HG03432 (cell line): ENCODE data around the gene CTU1.

ENCODE experiments used
- ATAC-seq: cut with Tn5 transposase; IDR thresholded peaks from one replicate; pipeline ENCODE4 v1.9.1; 2021; ENCODE audit warnings: mild to moderate bottlenecking, moderate library complexity; ENCODE audit not compliant: unreplicated experiment

CTU1 gene

DNA sequence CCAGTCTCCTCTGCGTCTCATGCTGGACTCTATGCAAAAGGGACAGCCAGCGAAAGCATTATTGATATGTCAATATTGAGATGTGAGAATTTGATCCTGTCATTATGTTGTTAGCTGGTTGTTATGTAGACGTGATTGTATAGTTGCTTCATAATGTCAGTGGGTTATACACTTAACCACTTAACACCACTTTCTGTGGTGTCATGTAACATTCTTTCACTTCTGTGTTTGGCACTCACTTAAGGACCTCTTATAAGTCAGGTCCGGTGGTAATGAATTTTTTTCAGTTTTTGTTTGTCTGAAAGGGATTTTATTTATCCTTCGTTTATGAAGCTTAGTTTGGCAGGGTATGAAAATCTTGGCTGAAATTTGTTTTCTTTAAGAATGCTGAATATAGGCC is 26.8 kb upstream of the CTU1 start:
- no peak for ATAC-seq

DNA sequence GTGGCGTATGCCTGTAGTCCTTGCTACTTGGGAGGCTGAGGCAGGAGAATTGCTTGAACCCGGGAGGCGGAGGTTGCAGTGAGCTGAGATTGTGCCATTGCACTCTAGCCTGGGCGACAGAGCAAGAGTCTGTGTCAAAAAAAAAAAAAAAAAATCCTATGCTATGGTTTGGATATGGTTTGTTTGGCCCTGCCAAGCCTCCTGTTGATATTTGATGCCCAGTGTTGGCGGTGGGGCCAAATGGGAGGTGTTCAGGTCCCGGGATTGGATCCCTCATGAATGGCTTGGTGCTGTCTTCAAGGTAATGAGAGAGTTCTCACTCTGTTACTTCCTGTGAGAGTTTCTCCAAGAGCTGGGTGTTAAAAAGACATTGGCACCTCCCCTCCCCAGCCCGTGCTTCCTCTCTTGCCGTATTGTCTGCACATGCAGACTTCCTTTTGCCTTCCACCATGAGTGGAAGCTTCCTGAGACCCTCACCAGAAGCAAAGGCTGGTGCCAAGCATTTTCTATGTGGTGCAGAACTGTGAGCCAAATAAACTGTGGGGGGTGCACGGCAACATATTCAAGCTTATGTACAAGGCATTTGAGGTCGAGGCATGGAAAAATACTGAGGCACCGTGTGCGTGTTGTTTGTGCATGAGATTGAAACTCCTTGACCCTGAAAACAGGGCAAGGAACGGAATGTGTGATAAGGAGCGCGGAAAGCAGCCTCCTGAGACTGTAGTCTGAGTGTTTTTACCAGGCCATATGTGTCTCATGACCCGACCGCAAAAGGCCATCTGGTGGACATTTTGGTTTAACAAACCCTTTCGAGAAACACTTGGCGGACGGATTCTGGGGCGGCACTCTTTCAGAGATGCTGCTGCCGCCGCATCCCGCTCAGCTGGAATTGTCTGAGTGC is 23.8 kb upstream of the CTU1 start:
- ATAC-seq, result no peak

DNA sequence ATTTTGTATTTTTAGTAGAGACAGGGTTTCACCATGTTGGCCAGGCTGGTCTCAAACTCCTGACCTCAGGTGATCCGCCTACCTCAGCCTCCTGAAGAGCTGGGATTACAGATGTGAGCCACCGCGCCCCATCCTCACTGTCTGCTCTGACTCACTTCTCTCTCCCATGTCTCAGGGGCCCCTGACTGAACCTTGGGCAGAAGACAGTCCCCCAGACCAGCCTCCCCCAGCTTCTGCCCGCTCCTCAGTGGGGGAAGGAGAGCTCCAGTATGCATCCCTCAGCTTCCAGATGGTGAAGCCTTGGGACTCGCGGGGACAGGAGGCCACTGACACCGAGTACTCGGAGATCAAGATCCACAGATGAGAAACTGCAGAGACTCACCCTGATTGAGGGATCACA is 21.5 kb upstream of the CTU1 start:
- no peak for ATAC-seq

DNA sequence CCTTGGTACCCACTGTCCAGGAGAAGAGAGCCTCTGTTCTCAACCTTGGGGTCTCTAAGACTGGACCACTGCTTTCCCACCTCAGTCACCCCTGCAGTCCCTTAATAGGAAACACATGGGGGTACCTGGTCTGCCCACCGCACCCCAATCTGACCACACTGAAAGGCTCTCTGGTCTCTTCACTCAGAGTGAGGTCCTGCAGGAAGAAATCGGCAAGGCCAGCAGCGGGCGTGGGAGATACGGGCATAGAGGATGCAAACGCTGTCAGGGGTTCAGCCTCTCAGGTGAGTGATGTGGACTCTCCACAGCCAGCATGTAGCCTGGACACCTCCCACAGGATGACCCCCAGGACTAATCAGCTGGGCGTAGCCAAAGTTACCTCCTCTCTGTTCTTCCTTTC is 20.0 kb upstream of the CTU1 start:
- no peak for ATAC-seq

DNA sequence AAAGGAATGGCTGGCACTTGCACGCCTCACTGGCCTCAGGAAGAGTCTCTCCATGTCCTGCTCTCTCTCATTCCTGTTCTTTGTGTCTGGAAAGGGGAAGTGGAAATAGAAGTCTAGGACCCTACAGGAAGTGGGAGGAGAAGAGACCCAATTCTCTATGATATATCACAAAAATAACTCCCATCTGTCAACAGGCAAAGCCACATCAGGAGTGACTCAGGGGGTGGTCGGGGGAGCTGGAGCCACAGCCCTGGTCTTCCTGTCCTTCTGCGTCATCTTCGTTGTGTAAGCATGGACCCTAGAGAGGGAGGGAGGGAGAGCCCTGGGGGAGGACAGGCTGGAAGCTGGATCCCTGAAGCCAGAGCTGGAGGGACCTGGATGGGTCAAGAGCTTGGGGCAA is 19.5 kb upstream of the CTU1 start:
- ATAC-seq, result no peak

DNA sequence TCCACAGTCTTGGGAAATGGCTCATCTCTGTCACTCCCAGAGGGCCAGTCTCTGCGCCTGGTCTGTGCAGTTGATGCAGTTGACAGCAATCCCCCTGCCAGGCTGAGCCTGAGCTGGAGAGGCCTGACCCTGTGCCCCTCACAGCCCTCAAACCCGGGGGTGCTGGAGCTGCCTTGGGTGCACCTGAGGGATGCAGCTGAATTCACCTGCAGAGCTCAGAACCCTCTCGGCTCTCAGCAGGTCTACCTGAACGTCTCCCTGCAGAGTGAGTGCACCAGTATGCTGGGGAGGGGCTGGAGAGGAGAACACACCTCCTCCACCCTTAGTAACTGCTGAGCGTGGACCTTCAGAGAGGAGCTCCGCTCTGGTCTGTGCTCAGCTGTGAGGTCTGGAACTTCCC is 18.8 kb upstream of the CTU1 start:
- no peak for ATAC-seq

DNA sequence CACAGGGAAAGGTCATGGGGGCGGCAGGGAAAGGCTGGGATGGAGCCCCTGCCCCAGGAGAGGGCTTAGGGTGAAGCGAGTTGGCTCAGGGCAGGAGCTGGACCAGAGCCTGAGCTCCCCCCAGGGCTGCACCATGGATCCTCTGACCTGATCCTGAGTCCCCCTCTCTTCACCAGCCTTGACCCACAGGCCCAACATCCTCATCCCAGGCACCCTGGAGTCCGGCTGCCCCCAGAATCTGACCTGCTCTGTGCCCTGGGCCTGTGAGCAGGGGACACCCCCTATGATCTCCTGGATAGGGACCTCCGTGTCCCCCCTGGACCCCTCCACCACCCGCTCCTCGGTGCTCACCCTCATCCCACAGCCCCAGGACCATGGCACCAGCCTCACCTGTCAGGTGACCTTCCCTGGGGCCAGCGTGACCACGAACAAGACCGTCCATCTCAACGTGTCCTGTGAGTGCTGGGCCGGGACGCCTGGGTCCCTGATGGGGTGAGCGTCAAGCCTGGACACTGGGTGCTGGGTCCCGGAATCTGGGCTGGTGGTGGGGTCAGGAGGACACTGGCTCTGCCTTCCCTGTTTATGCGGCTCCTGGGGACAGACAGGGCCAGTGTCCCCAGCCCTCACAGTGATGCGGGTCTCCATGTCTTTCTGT is 17.3 kb upstream of the CTU1 start:
- no peak for ATAC-seq

DNA sequence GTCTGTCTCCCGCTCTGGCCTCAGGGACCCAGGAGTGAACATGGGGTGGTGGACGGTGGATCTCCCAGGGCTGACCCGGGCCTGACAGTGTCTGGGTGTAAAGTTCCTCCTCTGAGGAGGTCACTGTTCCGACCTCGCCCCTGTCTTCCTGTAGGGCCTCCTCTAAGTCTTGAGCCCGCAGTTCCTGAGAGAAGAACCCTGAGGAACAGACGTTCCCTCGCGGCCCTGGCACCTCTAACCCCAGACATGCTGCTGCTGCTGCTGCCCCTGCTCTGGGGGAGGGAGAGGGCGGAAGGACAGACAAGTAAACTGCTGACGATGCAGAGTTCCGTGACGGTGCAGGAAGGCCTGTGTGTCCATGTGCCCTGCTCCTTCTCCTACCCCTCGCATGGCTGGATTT is 16.5 kb upstream of the CTU1 start, which contains the start of gene SIGLEC9:
SIGLEC9 (plus strand) TSS at position 178 of the 400 bp plus-strand sequence; CDS start at position 247, 69 bp downstream.
- no peak for ATAC-seq

DNA sequence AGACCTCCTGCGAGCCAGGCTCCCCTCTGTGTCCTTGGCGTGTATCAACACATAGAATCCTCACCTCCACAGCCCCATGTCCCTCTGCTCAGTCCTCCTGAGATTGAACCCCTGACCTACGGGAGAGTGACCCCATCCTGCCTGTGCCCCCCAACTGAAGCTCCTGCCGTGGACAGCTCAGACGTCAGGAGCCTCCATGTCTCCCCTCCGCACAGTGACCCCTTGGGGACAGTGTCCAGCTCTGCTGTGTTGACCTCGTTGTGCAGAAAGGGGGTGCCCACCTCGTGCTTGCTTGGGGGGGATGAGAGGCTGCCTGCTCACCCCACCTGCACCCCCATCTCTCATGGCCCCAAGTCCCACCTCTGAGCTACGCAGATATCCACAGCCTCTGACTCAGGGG is 16.0 kb upstream of the CTU1 start:
- no peak for ATAC-seq

DNA sequence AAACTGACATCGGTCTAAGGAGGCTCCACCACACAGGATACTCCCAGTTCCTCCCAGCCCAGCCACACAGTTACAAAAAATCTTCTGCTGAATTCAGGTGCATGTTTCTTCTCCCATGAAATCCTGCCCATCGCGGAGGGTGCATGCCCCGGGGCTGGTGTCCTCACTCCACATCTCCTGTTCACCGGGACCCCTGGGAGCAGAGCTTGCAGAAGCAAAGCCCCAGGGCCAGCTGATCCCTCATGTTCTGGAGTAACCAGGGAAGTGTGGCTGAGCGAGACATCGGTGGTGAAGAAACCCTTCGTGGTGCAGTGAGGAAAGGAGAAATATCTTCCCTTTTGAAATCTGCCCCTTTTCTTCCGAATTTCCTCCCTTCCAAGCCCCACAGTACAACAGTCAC is 15.6 kb upstream of the CTU1 start:
- ATAC-seq, result no peak

DNA sequence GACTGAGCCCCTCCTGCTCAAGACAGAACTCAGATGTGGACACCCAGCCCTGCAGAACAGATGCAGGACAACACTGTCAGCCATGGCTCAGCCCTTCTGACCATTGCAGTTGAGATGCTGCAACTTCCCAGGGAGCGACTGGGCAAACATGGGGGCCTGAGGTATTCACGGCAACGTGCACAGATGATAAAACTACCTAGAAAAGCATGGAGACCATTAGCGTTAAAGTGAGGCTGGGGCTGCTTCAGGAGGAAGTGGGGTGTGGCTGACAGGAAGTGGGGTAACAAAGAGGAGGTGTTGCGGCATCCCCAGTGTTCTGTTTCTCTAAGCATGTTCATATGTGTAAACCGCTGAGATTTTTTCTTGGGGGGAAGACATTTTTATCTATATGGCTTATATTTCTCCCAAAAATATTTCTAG is 15.2 kb upstream of the CTU1 start:
- no peak for ATAC-seq

DNA sequence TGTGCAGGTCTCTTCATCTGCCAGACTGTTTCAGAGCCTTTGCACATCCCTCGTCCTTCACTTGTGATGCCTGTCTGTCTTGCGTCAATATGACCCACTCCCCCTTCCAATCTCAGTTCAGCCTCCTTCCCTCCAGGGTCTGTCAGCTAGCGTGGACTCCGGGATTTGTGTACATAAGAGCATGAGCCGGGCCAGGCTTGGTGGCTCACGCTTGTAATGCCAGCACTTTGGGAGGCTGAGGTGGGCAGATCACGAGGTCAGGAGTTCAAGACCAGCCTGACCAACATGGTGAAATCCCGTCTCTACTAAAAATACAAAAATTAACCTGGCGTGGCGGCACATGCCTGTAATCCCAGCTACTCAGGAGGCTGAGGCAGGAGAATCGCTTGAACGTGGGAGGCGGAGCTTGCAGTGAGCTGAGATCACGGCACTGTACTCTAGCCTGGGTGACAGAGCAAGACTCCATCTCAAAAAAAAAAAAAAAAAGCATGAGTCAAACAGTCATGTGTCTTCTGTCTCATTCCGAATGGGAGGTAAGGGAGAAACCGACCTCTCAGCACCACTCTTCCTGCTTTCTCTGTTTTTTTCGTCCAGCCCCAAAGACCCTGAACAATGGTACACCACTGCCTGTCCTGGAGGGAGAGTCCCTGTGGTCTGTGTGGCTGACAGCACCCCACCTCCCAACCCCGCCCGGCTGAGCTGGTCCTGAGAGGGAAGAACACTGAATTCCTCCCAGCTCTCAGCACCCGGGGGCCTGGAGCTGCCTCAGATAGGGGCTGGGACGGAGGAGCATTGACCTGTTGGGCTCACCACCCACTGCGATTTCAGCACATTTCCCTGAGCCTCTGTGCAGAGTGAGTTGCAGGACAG is 14.1 kb upstream of the CTU1 start:
- ATAC-seq, result no peak

DNA sequence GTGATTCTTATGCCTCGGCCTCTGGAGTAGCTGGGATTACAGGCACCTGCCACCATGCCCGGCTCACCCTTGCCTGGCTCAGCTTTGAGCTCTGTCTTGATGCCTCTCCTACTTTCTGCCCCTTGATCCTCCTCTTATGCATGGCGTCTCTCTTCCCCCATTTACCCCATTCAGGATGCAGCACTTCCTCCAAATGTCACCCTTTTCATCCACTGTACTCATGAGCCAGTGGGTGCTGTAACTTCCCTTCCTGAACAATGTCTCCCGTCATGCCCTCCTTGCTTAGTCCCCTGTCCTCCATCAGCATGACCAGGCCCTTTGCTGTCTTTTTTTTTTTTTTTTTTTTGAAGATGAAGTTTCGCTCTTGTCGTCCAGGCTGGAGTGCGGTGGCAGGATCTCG is 13.0 kb upstream of the CTU1 start:
- ATAC-seq, result no peak

DNA sequence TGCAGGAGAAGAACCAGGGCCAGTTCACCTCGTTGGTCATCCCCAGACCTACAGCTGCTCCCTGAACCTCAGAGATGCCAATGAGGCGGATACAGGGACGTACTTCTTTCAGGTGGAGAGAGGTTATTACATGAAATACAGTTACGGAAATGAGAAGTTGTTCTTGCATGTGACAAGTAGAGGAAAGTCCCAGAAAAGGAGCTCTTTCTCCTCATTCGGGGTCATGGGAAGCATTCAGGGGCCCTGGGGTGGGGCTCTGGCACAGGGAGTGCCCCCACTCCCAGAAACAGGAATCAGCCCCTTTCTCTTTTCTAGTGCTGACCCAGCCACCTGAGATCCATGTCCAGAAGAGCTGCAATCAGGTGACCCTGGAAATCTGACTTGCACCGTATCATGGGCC is 12.0 kb upstream of the CTU1 start:
- no peak for ATAC-seq

DNA sequence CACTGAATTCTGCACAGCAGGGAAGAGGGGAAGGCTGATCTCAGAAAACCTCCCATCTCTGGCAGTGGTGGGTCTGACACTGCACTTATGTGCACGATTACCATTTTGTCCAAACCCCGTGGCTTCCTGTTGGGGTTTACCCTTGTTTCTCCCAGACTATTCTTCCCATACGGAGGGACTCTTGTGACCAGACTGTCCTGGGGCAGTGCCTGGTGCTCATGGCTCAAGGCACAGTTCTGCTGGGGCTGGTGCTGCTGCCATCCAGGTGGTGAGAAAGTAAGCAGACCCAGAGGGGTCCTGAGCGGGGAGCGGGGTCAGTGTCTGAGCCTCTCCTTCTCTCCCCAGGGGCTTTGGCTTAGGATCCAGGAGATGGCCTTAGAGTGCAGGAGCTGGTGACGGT is 11.4 kb upstream of the CTU1 start:
- no peak for ATAC-seq

DNA sequence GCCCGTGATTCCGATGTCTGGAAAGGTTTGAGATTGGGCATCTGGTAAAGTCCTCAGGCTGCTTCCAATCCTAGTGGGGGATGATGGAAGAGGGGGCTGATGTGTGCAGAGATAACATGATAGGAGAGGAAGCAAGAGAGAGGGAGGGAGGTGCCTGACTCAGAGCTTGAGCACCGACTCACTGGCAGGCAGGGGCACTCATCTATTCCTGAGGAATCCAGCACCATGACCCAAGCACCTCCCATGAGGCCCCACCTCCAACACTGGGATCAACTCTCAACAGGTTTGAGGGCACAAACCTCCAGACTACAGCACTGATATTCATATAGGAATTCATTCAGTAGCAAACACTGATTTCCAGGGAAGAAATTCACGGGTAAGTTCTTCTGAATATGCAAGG is 10.9 kb upstream of the CTU1 start:
- no peak for ATAC-seq

DNA sequence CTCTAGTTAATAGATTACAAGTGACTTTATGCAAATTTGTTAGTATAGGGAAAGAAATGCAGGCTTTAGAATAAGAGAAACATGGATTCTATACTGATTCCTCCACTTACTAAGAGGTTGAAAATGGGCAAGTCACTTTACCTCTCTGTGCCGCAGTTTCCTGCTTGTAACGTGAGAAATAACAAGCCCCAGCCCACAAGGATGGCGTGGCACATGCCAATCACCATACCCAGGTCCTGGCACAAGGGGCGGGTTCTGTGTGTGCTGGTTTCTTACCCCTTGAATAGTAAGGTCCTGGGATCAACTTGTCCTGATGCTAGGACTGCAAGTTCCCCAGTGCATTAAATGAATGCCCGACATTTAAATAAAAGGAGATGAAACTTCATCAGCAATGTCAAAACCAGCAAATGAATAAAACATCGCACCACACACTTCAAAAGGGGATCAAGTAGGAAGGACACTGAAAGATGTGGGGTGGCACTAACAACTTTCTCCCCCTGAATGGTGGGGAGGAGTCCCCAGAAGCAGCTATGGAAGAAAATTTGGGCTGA is 8.6 kb upstream of the CTU1 start:
- no peak for ATAC-seq

DNA sequence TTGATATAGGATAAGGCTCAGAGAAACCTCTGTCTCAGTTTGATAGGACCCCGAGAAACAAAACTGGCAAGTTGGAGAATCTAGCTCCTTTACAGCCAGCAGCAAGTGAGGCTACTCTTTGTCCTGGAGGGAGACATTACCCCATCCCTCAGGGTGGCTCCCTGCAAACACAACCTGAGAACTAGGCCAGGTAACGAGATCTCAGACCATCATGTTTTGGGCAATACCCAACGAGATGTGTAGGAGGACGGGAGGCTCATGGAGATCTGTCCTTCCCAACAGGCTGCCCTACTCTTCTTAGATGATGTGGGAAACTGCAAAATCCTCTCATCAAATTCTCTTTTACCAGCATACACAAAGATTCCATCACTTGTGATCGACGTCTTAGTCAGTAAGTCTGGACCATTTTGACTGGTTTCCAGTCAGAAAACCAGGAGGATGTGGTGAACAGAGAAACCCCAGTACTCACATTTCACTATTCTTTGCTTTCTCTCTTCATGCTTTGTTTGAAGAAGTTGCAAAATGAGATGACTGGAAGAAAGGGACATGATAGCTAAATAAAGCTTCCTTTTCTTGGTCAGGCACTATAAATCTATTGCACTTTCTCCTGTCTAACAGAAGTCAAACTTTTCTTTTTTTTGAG is 6.0 kb upstream of the CTU1 start:
- no peak for ATAC-seq

DNA sequence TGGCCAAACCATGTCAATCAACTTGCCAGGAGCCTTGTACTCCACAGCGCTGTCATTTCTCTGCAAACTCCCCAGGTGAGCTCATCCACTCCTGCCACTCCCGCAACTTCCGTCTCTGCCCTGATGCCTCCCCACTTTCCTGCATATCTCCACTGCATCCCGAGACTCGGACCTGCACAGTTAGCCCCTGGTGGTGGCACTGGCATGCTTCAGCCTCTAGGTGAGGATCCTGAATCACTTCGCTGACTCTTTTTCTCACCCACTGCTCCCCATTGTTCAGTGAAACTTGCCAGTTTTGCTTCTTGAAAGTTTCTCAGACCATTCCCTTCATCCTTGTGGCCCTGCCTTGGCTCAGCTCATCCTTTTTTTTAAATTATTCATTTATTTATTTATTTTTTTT is 3.4 kb upstream of the CTU1 start:
- ATAC-seq, result no peak

DNA sequence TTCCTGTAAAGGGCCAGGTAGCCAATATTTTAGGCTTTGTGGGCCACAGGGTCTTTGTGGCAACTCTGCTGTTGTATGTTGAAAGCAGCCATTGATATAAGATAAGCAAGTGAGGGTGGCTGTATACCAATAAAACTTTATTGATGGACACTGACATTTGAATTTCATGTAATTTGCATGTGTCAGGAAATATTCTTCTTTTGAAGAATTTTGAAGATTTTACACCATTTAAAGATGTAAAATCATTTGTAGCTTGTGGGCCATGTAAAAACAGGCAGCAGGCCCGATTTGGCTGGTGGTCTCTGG is 2.4 kb upstream of the CTU1 start:
- no peak for ATAC-seq

DNA sequence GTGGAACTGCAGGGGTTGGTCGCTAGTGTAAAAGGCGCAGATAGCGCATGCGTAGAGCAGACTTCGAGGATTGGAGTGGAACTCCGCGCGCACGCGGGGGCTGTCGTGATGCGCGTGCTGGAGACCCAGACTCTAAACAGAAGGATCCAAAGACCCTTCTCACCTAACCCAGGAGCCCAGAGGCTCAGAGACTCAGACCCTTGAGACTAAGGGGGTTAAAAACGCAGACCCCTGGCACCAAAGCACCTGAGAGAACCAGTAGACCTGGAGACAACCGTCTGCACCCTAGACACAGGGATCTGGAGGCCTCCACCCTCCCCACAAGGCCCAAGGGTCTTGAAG is 567 bp upstream of the CTU1 start:
- peak; percentile 37 for ATAC-seq
